Body of pancreas (tissue), 4 donors: ENCODE results near the gene SLC16A1. TPM values are rescaled to one million over a fixed set of nuclear protein-coding genes. Genes with fewer than 3 reads are reported as not detected.

Experiments
- ATAC-seq: fragments of 150-250 bp; one replicate; pipeline ENCODE4 v1.9.1; 2016
- DNase-seq, 4 donors: peaks; one replicate each; pipeline ENCODE4 v3.0.0-alpha.2; 2019
- H3K27ac ChIP-seq, 4 donors: fragments of 200-600 bp; sonication (generic); 1 replicate in 3 of 4; 2 replicates in 1 of 4; pipeline versions ENCODE4 v1.5.1 to v1.6.1; 2016 to 2019; ENCODE audit warnings: mild to moderate bottlenecking in 1 of 4, mixed read lengths in 1 of 4, moderate library complexity in 1 of 4
- H3K27me3 ChIP-seq, 2 donors: fragments of 200-600 bp; sonication (generic); one replicate each; pipeline ENCODE4 v1.6.0; 2016; ENCODE audit warnings: mild to moderate bottlenecking in 1 of 2
- H3K36me3 ChIP-seq, 2 donors: fragments of 200-600 bp; sonication (generic); replicated peaks in 1 of 2; 2 replicates each; pipeline ENCODE4 v1.5.1; 2016; ENCODE audit warnings: low read depth in 2 of 2; ENCODE audit not compliant: insufficient read depth in 1 of 2
- H3K4me1 ChIP-seq: fragments of 200-600 bp; sonication (generic); one replicate; pipeline ENCODE4 v1.6.0; 2016
- H3K4me3 ChIP-seq, 2 donors: fragments of 200-600 bp; sonication (generic); 1 replicate in 1 of 2; 2 replicates in 1 of 2; pipeline ENCODE4 v1.5.1; 2016 to 2019
- H3K9me3 ChIP-seq, 3 donors: fragments of 200-600 bp; sonication (generic); 1 replicate in 2 of 3; 2 replicates in 1 of 3; pipeline ENCODE4 v1.5.1; 2016
- POLR2A ChIP-seq, 3 donors: fragments of 450-650 bp; IDR thresholded peaks; one replicate each; pipeline ENCODE4 v1.6.1; 2016; ENCODE audit warnings: antibody characterized with exemption in 3 of 3, mild to moderate bottlenecking in 2 of 3
- WGBS, 2 donors: methylation state at CpG; one replicate each; pipeline ENCODE4 v1.1.5; 2017; 5-methylcytosine and 5-hydroxymethylcytosine counted together
- intact Hi-C: fragments of 100-400 bp; cut with DNase I; formaldehyde crosslinking; loops from one replicate; pipeline ENCODE4 v1.15.1; 2023
- small RNA-seq: library from RNA; depleted of rRNA; stranded (forward); fragments of <200 nt; gene quantifications from one replicate; pipeline ENCODE3, GENCODE V24; 2016
- total RNA-seq, 2 donors: library from RNA; depleted of rRNA; stranded (reverse); fragments of >200 nt; gene quantifications; one replicate each; pipeline ENCODE4 v1.1.0, GENCODE V29; 2016
- TF ChIP-seq, protein P1 (sequence below), 7 experiments: fragments of 450-650 bp in 4 of 7; fragments of 200-600 bp in 3 of 7; sonication (generic) in 3 of 7; IDR thresholded peaks; one replicate each; pipeline ENCODE4 v1.5.1; 2016 to 2019; ENCODE audit warnings: antibody characterized with exemption in 7 of 7

The SLC16A1 gene
- total RNA-seq, 2 donors from 2014 or later = 2.9 to 3.3 TPM

GRCh38 chr1:112866151-112866550 is 89.8 kb downstream of the SLC16A1 start:
- Histone ChIP-seq H3K27ac (no peak overlapping the region), H3K4me3 (no peak overlapping the region), H3K9me3 (no peaks in the 10 kb centered on the region), H3K4me1 (no peaks in the 10 kb centered on the region), H3K36me3 (no peaks in the 10 kb centered on the region), H3K27me3 (no peaks in the 10 kb centered on the region)
- 86 to 92% methylated on average over 2 of the region's 2 CpGs for WGBS, 2 donors
- ATAC-seq (no peak), DNase-seq (no peak)
- no peak for TF ChIP-seq POLR2A (IDR thresholded peaks at IDR 0.05)
- TF ChIP-seq, protein P1, sequence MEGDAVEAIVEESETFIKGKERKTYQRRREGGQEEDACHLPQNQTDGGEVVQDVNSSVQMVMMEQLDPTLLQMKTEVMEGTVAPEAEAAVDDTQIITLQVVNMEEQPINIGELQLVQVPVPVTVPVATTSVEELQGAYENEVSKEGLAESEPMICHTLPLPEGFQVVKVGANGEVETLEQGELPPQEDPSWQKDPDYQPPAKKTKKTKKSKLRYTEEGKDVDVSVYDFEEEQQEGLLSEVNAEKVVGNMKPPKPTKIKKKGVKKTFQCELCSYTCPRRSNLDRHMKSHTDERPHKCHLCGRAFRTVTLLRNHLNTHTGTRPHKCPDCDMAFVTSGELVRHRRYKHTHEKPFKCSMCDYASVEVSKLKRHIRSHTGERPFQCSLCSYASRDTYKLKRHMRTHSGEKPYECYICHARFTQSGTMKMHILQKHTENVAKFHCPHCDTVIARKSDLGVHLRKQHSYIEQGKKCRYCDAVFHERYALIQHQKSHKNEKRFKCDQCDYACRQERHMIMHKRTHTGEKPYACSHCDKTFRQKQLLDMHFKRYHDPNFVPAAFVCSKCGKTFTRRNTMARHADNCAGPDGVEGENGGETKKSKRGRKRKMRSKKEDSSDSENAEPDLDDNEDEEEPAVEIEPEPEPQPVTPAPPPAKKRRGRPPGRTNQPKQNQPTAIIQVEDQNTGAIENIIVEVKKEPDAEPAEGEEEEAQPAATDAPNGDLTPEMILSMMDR (IDR thresholded peaks at IDR 0.05) = no peak
- intact Hi-C loops = no loop called here

- TF ChIP-seq, protein P1 (IDR thresholded peaks at IDR 0.05) = no peak
- TF ChIP-seq POLR2A (IDR thresholded peaks at IDR 0.05) = no peak
- WGBS, 2 donors = 84 to 90% methylated on average over 5 of the region's 5 CpGs
- H3K9me3 ChIP-seq = no peaks in the 10 kb centered on the region
- DNase-seq (no peak), ATAC-seq (no peak)
- intact Hi-C loops = no loop called here
- no peaks in the 10 kb centered on the region for H3K36me3 ChIP-seq
- H3K27ac ChIP-seq = no peak overlapping the region
- no peaks in the 10 kb centered on the region for H3K27me3 ChIP-seq
- H3K4me3 ChIP-seq = no peak overlapping the region
- H3K4me1 ChIP-seq = no peaks in the 10 kb centered on the region
These were observed 93.1 kb downstream of the SLC16A1 start for GRCh38 chr1:112862753-112863426.

Small RNA genes within 50 kb of the gene (small RNA-seq; reads per million reads assigned to genes)
- not detected for gene AL390729.2

Other genes with a start within 250 kb of the SLC16A1 start
- gene RHOC, start 249.1 kb downstream of the SLC16A1 start, total RNA-seq = 100 to 1,000 TPM in 1 of 2 donors, 10 to 100 TPM in 1; 75.5 to 136 TPM
- gene PPM1J, start 240.9 kb downstream of the SLC16A1 start, total RNA-seq = 1 to 10 TPM in 1 of 2 donors, under 1 TPM in 1; 0.66 to 2.3 TPM
- gene LRIG2, start 117.0 kb upstream of the SLC16A1 start, total RNA-seq = 1 to 10 TPM; 8.6 to 9.9 TPM